Loucy (cell line): Measurements from ENCODE around the gene RCN1.

Source experiments
- CTCF ChIP-seq: fragments of 200-600 bp; sonication (generic); conservative IDR thresholded peaks from 2 replicates; pipeline ENCODE4 v1.5.1; 2014; ENCODE audit warnings: mild to moderate bottlenecking, antibody characterized with exemption, low read length
- EZH2phosphoT487 ChIP-seq: fragments of 200-600 bp; IDR thresholded peaks from 2 replicates; pipeline ENCODE4 v1.6.1; 2018; ENCODE audit warnings: antibody characterized with exemption, mild to moderate bottlenecking, moderate library complexity, borderline replicate concordance

- TF ChIP-seq CTCF (no peak), EZH2phosphoT487 (no peak)
Measured at GRCh38 chr11:32122200-32122599, 31.3 kb downstream of the RCN1 start.
